AG09309 (cell line): ENCODE results near the gene EFHD2.

Experiments used
- DNase-seq: peaks from one replicate; pipeline ENCODE4 v3.0.0-alpha.2; 2010; ENCODE audit warnings: low read depth
- H3K4me3 ChIP-seq: 2 replicates; pipeline ENCODE4 v1.5.1; 2011; ENCODE audit warnings: mild to moderate bottlenecking, low read depth, low read length, moderate library complexity; ENCODE audit not compliant: control insufficient read depth
- CTCF ChIP-seq: IDR thresholded peaks from 2 replicates; pipeline ENCODE4 v1.5.1; 2011; ENCODE audit warnings: mild to moderate bottlenecking, low read depth, low read length, inconsistent platforms; ENCODE audit not compliant: insufficient read depth, control insufficient read depth; ENCODE audit errors: missing control alignments

EFHD2 gene

GRCh38 chr1:15472587-15472986 is 62.9 kb downstream of the EFHD2 start:
- DNase-seq, result no peak
- H3K4me3 ChIP-seq, result no peak overlapping the region
- no peak for TF ChIP-seq CTCF

GRCh38 chr1:15475752-15476314 is 66.1 kb downstream of the EFHD2 start, which contains the start of gene CELA2B:
CELA2B (plus strand) TSS chr1:15476104; CDS start chr1:15476126, 22 bp downstream.
- H3K4me3 ChIP-seq, result no peak within 1 kb of the TSS
- no peak for DNase-seq
- TF ChIP-seq CTCF, result no peak

- TF ChIP-seq CTCF, result no peak
- no peak for DNase-seq
- no peak overlapping the region for H3K4me3 ChIP-seq
These were observed 67.2 kb downstream of the EFHD2 start for GRCh38 chr1:15476927-15477326.

GRCh38 chr1:15477646-15478212 is 68.0 kb downstream of the EFHD2 start:
- no peak overlapping the region for H3K4me3 ChIP-seq
- no peak for DNase-seq
- TF ChIP-seq CTCF, result no peak
